ENCODE measurements around the gene PDXDC1. TPM values are rescaled to one million over a fixed set of nuclear protein-coding genes. Genes with fewer than 3 reads are reported as not detected.
"Not testable (repeated sequence)": the region's sequence is repeated elsewhere in the genome, so short reads cannot be mapped to it uniquely, and the experiment has no call there.

The PDXDC1 gene
- total and polyA plus RNA-seq, 2 experiments from 2014 or later, result 77.6 to 84.6 TPM

GRCh38 chr16:14963281-14964173, 11.3 kb upstream of the PDXDC1 start:
- Histone ChIP-seq H3K4me1 (ENCODE audit: low read depth) (no peaks in the 10 kb centered on the region), H3K36me3 (no peaks in the 10 kb centered on the region), H3K9me3 (ENCODE audit: low read depth) (no peaks in the 10 kb centered on the region), H3K4me3 (no peak overlapping the region), H3K27ac (no peak overlapping the region), H3K27me3 (no peaks in the 10 kb centered on the region)
- DNase-seq (ENCODE audit: low read depth in 1 of 2, low spot score in 1 of 2), result no peak
- TF ChIP-seq CTCF (IDR thresholded peaks at IDR 0.05; ENCODE audit: low read depth, low read length), result no peak

- H3K36me3 ChIP-seq, result no peaks in the 10 kb centered on the region
- H3K9me3 ChIP-seq (ENCODE audit: low read depth), result no peaks in the 10 kb centered on the region
- H3K27ac ChIP-seq, result no peak overlapping the region
- no peak for TF ChIP-seq CTCF (IDR thresholded peaks at IDR 0.05; ENCODE audit: low read depth, low read length)
- no peaks in the 10 kb centered on the region for H3K27me3 ChIP-seq
- no peak for DNase-seq (ENCODE audit: low read depth in 1 of 2, low spot score in 1 of 2)
- no peak overlapping the region for H3K4me3 ChIP-seq
- H3K4me1 ChIP-seq (ENCODE audit: low read depth), result no peaks in the 10 kb centered on the region
These were observed 9.5 kb upstream of the PDXDC1 start for GRCh38 chr16:14965328-14965727.

- DNase-seq (ENCODE audit: low read depth in 1 of 2, low spot score in 1 of 2); H3K9me3 ChIP-seq (ENCODE audit: low read depth); H3K27ac ChIP-seq; H3K4me3 ChIP-seq; H3K4me1 ChIP-seq (ENCODE audit: low read depth); H3K36me3 ChIP-seq; H3K27me3 ChIP-seq: not testable (repeated sequence)
These were observed 5.0 kb upstream of the PDXDC1 start for GRCh38 chr16:14969795-14970194.

- H3K36me3 ChIP-seq; H3K27me3 ChIP-seq; H3K9me3 ChIP-seq (ENCODE audit: low read depth); H3K4me1 ChIP-seq (ENCODE audit: low read depth); H3K4me3 ChIP-seq; DNase-seq (ENCODE audit: low read depth in 1 of 2, low spot score in 1 of 2); H3K27ac ChIP-seq: not testable (repeated sequence)
These were observed 3.1 kb upstream of the PDXDC1 start for GRCh38 chr16:14971621-14972228.

- peak overlapping the region; percentile 87 for H3K4me3 ChIP-seq
- H3K4me1 ChIP-seq (ENCODE audit: low read depth); DNase-seq (ENCODE audit: low read depth in 1 of 2, low spot score in 1 of 2); H3K9me3 ChIP-seq (ENCODE audit: low read depth); H3K36me3 ChIP-seq; H3K27ac ChIP-seq; H3K27me3 ChIP-seq: not testable (repeated sequence)
These were observed 972 bp upstream of the PDXDC1 start for GRCh38 chr16:14973785-14974322.

GRCh38 chr16:14974331-14974655, 533 bp upstream of the PDXDC1 start:
- Histone ChIP-seq H3K27ac (peak overlapping the region; percentile 94), H3K4me3 (peak overlapping the region; percentile 87)
- peak; percentile 65 to 87 for DNase-seq (ENCODE audit: low read depth in 1 of 2, low spot score in 1 of 2)
- H3K4me1 ChIP-seq (ENCODE audit: low read depth); H3K27me3 ChIP-seq; H3K36me3 ChIP-seq; H3K9me3 ChIP-seq (ENCODE audit: low read depth): not testable (repeated sequence)

GRCh38 chr16:14975418-14976194, 780 bp downstream of the PDXDC1 start:
- DNase-seq (ENCODE audit: low read depth in 1 of 2, low spot score in 1 of 2), result peak; percentile 12 to 23
- H3K9me3 ChIP-seq (ENCODE audit: low read depth); H3K27me3 ChIP-seq; H3K36me3 ChIP-seq; H3K4me1 ChIP-seq (ENCODE audit: low read depth): not testable (repeated sequence)
- peak overlapping the region; percentile 94 for H3K27ac ChIP-seq
- H3K4me3 ChIP-seq, result peak overlapping the region; percentile 87

- not testable (repeated sequence) for H3K27ac ChIP-seq; H3K27me3 ChIP-seq; H3K4me3 ChIP-seq; DNase-seq (ENCODE audit: low read depth in 1 of 2, low spot score in 1 of 2); H3K9me3 ChIP-seq (ENCODE audit: low read depth); H3K4me1 ChIP-seq (ENCODE audit: low read depth); H3K36me3 ChIP-seq
These were observed 2.3 kb downstream of the PDXDC1 start for GRCh38 chr16:14976971-14977736.

GRCh38 chr16:14978281-14978680, 3.5 kb downstream of the PDXDC1 start:
- H3K9me3 ChIP-seq (ENCODE audit: low read depth); H3K27ac ChIP-seq; H3K27me3 ChIP-seq; H3K36me3 ChIP-seq; H3K4me3 ChIP-seq; H3K4me1 ChIP-seq (ENCODE audit: low read depth); DNase-seq (ENCODE audit: low read depth in 1 of 2, low spot score in 1 of 2): not testable (repeated sequence)

- H3K4me3 ChIP-seq; H3K4me1 ChIP-seq (ENCODE audit: low read depth); DNase-seq (ENCODE audit: low read depth in 1 of 2, low spot score in 1 of 2); H3K27me3 ChIP-seq; H3K27ac ChIP-seq; H3K9me3 ChIP-seq (ENCODE audit: low read depth); H3K36me3 ChIP-seq: not testable (repeated sequence)
These were observed 4.1 kb downstream of the PDXDC1 start for GRCh38 chr16:14978908-14979307.

- H3K4me3 ChIP-seq; H3K36me3 ChIP-seq; H3K4me1 ChIP-seq (ENCODE audit: low read depth); H3K27ac ChIP-seq; H3K9me3 ChIP-seq (ENCODE audit: low read depth); DNase-seq (ENCODE audit: low read depth in 1 of 2, low spot score in 1 of 2); H3K27me3 ChIP-seq: not testable (repeated sequence)
These were observed 6.4 kb downstream of the PDXDC1 start for GRCh38 chr16:14981234-14981633.

Data from cardiac muscle cell (in vitro differentiated cells and primary cell).